GM10266 (cell line): ENCODE measurements around the gene SFMBT2.

ENCODE experiments used
- DNase-seq: peaks from one replicate; pipeline ENCODE4 v3.0.0; 2012; ENCODE audit errors: extremely low spot score
- TF ChIP-seq, protein P1 (sequence below): IDR thresholded peaks from 2 replicates; pipeline ENCODE4 v1.5.1; 2012; ENCODE audit warnings: mild to moderate bottlenecking, low read depth; ENCODE audit not compliant: control insufficient read depth, insufficient read depth; ENCODE audit errors: missing control alignments

SFMBT2 gene

DNA sequence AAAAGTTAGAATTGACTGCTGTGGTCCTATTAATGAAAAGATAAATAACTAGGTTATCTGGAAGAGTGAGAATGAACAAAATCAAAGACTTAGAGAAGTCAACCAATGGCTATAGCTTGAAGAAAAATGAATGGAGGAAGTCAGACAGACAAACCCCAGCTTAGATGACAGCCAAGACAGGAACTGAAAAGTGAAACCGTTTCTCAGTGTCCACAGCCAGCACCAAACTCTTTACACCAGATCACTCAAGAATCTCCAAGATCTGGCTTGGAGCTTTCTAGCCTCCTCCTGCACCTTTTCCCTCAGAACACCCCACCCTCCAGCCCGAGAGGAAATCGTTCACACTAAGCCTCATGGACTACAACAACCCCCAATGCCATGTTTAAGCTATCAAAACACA, 167.0 kb downstream of the SFMBT2 start:
- DNase-seq = peak; percentile 29
- TF ChIP-seq, protein P1, sequence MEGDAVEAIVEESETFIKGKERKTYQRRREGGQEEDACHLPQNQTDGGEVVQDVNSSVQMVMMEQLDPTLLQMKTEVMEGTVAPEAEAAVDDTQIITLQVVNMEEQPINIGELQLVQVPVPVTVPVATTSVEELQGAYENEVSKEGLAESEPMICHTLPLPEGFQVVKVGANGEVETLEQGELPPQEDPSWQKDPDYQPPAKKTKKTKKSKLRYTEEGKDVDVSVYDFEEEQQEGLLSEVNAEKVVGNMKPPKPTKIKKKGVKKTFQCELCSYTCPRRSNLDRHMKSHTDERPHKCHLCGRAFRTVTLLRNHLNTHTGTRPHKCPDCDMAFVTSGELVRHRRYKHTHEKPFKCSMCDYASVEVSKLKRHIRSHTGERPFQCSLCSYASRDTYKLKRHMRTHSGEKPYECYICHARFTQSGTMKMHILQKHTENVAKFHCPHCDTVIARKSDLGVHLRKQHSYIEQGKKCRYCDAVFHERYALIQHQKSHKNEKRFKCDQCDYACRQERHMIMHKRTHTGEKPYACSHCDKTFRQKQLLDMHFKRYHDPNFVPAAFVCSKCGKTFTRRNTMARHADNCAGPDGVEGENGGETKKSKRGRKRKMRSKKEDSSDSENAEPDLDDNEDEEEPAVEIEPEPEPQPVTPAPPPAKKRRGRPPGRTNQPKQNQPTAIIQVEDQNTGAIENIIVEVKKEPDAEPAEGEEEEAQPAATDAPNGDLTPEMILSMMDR = no peak

DNA sequence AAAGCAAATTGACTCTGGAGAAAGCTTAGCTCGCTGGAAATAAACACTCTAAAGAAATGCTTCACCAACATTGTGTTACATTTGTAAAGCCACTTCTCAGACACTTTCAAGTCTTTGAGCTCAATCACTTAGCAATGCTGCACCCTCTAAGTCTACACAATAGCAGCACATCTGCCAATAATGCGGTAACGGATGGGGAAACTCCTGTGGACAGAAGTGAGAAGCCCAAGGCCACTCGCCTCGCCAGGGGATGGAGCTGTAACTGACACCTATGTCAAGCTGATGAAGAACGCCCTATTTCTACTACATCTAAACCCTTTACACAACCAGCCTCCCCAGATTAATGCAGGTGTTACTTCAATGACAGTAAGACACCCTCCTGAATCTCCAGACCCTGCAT, 167.7 kb downstream of the SFMBT2 start:
- TF ChIP-seq, protein P1 = no peak
- DNase-seq = no peak

DNA sequence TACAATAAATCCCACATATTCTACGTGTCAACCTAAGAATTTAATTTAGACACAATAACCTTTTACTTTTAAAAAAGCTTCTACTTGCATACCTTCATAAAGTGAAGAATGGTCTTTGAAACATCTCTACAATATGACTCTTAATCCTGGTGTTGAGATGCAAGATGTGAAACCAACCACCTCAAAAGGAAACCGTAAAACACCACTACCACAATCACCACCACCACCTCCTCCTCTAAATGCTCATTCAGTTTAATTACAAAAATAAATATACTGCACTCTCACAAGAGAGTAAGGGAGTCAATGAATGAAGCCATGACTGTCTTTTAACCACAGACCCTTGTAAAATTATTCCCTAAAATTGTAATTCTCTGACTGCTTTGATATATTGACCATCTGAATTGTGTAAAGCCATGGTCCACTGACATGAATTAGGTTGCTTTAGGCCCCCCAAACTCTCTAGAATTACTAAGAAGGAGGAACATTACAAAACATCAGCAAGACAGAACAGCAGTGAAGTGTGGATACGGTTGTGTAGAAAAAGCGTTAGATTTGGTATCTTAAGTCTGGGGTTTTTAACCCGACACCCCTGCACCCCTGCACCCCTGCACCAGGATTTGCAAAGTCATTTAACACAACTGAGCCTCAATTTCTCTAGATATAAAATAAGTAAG, 171.4 kb downstream of the SFMBT2 start:
- no peak for DNase-seq
- TF ChIP-seq, protein P1 = no peak

DNA sequence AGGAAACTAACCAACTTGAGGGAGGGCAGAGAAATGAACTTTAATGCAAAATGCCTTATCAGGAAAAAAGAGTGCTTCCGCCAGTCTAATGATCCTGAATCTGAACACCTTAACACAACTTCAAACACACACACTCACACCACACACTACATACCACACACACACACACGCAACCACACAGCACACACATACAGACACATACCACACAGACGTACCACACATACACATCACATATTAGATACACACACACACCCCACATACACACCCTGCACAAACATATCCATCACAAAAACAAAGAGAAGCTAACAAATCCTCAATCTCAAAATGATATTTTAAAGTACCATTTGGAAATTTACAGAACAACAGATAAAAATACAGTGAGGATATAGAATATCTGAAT, 175.5 kb downstream of the SFMBT2 start:
- no peak for DNase-seq
- TF ChIP-seq, protein P1 = no peak

DNA sequence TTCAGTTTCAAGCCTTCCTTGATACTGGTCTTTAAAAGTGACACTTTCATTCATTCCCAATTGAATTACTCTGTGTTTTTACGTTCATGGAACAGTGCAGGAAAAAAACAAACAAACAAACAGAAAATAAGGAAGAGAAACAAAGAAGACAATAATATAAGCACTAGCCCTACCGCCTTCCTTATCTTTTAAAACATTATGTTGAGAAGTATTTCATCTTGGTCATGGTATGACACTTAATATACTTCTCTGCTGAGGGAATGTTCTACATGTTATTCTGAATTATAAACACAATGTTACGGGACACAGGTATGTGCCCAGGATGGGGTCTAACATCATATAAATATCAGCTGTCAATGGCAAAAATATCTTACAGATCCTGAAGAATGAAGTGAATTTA, 176.7 kb downstream of the SFMBT2 start:
- no peak for DNase-seq
- TF ChIP-seq, protein P1 = no peak

DNA sequence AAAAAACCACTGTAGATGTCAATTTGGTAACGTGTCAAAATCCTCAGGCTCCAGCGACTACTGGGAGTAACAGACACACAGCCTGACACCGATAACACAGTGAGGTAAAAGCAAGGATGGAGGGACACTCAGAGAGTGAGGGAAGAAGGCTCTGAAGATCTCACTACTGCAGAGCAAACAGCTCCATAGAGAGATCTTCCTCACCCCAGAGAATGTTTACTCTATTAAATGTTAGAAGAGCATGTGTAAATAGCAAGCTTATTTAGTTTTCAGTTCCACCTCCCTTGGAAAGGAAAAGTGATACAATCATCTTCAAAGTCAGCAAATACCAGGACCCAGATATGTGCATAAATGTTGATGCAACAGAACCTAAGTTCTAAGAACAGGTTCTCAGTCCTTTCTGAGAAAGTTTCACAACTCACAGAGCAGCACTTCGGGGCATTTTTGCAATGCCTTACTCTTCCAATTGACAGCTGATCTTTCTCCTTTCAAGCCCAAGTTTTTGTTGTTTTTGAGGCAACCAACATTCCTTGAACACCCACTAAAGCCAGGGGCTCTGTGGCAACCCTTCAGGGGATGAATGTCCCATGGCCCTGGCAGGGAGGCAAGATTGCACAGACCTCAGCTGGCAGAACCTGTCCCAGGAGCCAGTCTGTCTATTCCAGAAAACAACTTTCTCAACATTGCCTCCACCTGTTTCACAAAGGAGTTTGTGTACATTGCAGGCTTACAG, 177.4 kb downstream of the SFMBT2 start:
- DNase-seq = no peak
- TF ChIP-seq, protein P1 = no peak

DNA sequence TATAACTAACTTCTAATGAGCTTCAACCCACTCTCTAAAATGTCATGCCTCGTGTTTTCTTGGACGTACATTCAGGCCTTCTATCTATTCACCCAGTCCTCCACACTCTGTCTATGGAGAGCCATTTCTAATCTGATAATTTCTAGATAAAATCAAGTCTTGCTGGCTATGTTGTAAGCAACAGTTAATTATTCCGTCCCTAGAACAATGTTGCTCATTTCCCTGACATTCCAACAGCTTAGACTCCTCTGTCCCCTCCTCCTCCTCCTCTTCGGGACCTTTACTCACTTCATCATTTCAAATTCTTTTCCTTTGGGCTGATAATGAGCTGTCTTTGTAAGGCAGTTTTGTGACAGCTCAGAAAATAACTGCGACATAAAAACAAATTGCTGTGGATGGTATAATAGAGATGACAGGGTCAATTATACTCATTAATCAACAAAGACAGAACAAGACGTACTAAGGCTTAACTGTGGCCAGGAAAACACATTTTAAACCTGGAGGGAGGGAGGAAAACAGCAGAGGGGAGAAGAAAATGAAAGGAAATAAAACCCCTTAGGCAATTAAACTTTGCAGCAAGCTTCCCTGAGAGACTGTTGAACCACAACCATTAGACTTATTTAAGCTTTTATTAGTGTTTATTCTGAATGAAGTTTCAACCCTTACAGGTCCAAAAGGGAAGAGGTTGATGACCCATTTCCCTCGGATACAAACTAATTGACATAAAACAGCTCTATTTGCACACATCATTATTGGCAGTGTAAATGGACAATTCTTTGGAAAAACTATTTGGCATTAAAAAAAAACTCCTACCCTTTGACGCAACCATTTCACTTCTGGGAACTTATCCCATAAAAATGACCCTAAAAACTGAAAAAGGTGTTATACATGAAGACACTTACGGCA, 179.1 kb downstream of the SFMBT2 start:
- no peak for DNase-seq
- TF ChIP-seq, protein P1 = no peak
